Measurements from ENCODE around the gene DNAI1.
A peak's percentile ranks its signal among the peaks of the same experiment; 100 is the strongest.

The DNAI1 gene

GRCh38 chr9:34546834-34547827 lies 88.5 kb downstream of the DNAI1 start:
- DNase-seq, result no peak

- DNase-seq, result peak; percentile 38
Measured at GRCh38 chr9:34547960-34548611, 89.5 kb downstream of the DNAI1 start.

- no peak for DNase-seq
Measured at GRCh38 chr9:34549407-34549732, 90.8 kb downstream of the DNAI1 start.

- DNase-seq, result no peak
Measured at GRCh38 chr9:34550016-34550680, 91.5 kb downstream of the DNAI1 start.

- no peak for DNase-seq
Measured at GRCh38 chr9:34550681-34551270, 92.2 kb downstream of the DNAI1 start.

GRCh38 chr9:34551751-34552605 lies 93.4 kb downstream of the DNAI1 start:
- DNase-seq, result no peak

- DNase-seq, result no peak
Measured at GRCh38 chr9:34552606-34552981, 94.0 kb downstream of the DNAI1 start.

- DNase-seq, result no peak
Measured at GRCh38 chr9:34552986-34553385, 94.4 kb downstream of the DNAI1 start.

- no peak for DNase-seq
Measured at GRCh38 chr9:34553511-34554021, 95.0 kb downstream of the DNAI1 start.

GRCh38 chr9:34554211-34555001 lies 95.8 kb downstream of the DNAI1 start:
- no peak for DNase-seq

GRCh38 chr9:34555002-34555348 lies 96.4 kb downstream of the DNAI1 start:
- peak; percentile 22 for DNase-seq

- DNase-seq, result no peak
Measured at GRCh38 chr9:34555500-34555899, 96.9 kb downstream of the DNAI1 start.

GRCh38 chr9:34555936-34556525 lies 97.4 kb downstream of the DNAI1 start:
- DNase-seq, result no peak

GRCh38 chr9:34556949-34557348 lies 98.3 kb downstream of the DNAI1 start:
- DNase-seq, result no peak

- DNase-seq, result no peak
Measured at GRCh38 chr9:34557426-34558321, 99.1 kb downstream of the DNAI1 start.

GRCh38 chr9:34558364-34558763 lies 99.8 kb downstream of the DNAI1 start:
- DNase-seq, result no peak

GRCh38 chr9:34558919-34559623 lies 100.5 kb downstream of the DNAI1 start:
- DNase-seq, result no peak

GRCh38 chr9:34559624-34560455 lies 101.2 kb downstream of the DNAI1 start:
- no peak for DNase-seq
